ENCODE measurements around the gene KCNN4.

GRCh38 chr19:43743059-43743458, 37.7 kb downstream of the KCNN4 start:
- TF ChIP-seq POLR2A (IDR thresholded peaks at IDR 0.05), result no peak
- TF ChIP-seq EP300 (IDR thresholded peaks at IDR 0.05; ENCODE audit: low read depth), result no peak
- TF ChIP-seq, protein P1, sequence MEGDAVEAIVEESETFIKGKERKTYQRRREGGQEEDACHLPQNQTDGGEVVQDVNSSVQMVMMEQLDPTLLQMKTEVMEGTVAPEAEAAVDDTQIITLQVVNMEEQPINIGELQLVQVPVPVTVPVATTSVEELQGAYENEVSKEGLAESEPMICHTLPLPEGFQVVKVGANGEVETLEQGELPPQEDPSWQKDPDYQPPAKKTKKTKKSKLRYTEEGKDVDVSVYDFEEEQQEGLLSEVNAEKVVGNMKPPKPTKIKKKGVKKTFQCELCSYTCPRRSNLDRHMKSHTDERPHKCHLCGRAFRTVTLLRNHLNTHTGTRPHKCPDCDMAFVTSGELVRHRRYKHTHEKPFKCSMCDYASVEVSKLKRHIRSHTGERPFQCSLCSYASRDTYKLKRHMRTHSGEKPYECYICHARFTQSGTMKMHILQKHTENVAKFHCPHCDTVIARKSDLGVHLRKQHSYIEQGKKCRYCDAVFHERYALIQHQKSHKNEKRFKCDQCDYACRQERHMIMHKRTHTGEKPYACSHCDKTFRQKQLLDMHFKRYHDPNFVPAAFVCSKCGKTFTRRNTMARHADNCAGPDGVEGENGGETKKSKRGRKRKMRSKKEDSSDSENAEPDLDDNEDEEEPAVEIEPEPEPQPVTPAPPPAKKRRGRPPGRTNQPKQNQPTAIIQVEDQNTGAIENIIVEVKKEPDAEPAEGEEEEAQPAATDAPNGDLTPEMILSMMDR (IDR thresholded peaks at IDR 0.05), result no peak

All from transverse colon (tissue), 3 donors.